Peyer's patch (tissue), 4 donors: ENCODE data around the gene ERC2.
"Not testable (repeated sequence)": the region's sequence is repeated elsewhere in the genome, so short reads cannot be mapped to it uniquely, and the experiment has no call there.

Experiments used
- POLR2A ChIP-seq, 2 donors: fragments of 450-650 bp; IDR thresholded peaks; one replicate each; pipeline ENCODE4 v1.5.1; 2017; ENCODE audit warnings: antibody characterized with exemption in 2 of 2, mild to moderate bottlenecking in 2 of 2, moderate library complexity in 2 of 2
- TF ChIP-seq, protein P1 (sequence below), 6 experiments: fragments of 450-650 bp in 4 of 6; fragments of 200-600 bp in 2 of 6; sonication (generic) in 1 of 6; IDR thresholded peaks; one replicate each; pipeline ENCODE4 v1.5.1; 2017 to 2019; ENCODE audit warnings: antibody characterized with exemption in 6 of 6, mild to moderate bottlenecking in 3 of 6, moderate library complexity in 1 of 6

GRCh38 chr3:55831876-55832275 lies 636.4 kb downstream of the ERC2 start:
- TF ChIP-seq, protein P1, sequence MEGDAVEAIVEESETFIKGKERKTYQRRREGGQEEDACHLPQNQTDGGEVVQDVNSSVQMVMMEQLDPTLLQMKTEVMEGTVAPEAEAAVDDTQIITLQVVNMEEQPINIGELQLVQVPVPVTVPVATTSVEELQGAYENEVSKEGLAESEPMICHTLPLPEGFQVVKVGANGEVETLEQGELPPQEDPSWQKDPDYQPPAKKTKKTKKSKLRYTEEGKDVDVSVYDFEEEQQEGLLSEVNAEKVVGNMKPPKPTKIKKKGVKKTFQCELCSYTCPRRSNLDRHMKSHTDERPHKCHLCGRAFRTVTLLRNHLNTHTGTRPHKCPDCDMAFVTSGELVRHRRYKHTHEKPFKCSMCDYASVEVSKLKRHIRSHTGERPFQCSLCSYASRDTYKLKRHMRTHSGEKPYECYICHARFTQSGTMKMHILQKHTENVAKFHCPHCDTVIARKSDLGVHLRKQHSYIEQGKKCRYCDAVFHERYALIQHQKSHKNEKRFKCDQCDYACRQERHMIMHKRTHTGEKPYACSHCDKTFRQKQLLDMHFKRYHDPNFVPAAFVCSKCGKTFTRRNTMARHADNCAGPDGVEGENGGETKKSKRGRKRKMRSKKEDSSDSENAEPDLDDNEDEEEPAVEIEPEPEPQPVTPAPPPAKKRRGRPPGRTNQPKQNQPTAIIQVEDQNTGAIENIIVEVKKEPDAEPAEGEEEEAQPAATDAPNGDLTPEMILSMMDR (IDR thresholded peaks at IDR 0.05), result not testable (repeated sequence)
- TF ChIP-seq POLR2A (IDR thresholded peaks at IDR 0.05), result not testable (repeated sequence)
